Gastrocnemius medialis (tissue), 4 donors: ENCODE results near the gene BPIFB2. TPM values are rescaled to one million over a fixed set of nuclear protein-coding genes. Genes with fewer than 3 reads are reported as not detected.

Source experiments
- ATAC-seq, 2 donors: fragments of 150-250 bp; one replicate each; pipeline ENCODE4 v1.9.1; 2016
- DNase-seq, 2 donors: peaks; one replicate each; pipeline ENCODE4 v3.0.0-alpha.2; 2019
- H3K27ac ChIP-seq, 4 donors: fragments of 200-600 bp; sonication (generic); 1 replicate in 1 of 4; 2 replicates in 3 of 4; pipeline ENCODE4 v1.5.1; 2016 to 2018; ENCODE audit warnings: mild to moderate bottlenecking in 2 of 4, moderate library complexity in 1 of 4
- H3K27me3 ChIP-seq, 3 donors: fragments of 200-600 bp; sonication (generic) in 2 of 3; 1 replicate in 1 of 3; 2 replicates in 2 of 3; pipeline versions ENCODE4 v1.5.1 to v1.6.0; 2016 to 2019; ENCODE audit warnings: mild to moderate bottlenecking in 1 of 3, moderate library complexity in 1 of 3
- H3K36me3 ChIP-seq, 2 donors: fragments of 200-600 bp; sonication (generic) in 1 of 2; one replicate each; pipeline ENCODE4 v1.5.1; 2017 to 2018
- H3K4me1 ChIP-seq, 2 donors: fragments of 200-600 bp; sonication (generic) in 1 of 2; one replicate each; pipeline ENCODE4 v1.5.1; 2016 to 2017; ENCODE audit warnings: mild to moderate bottlenecking in 2 of 2
- H3K4me3 ChIP-seq, 4 donors: fragments of 200-600 bp; sonication (generic) in 3 of 4; 1 replicate in 1 of 4; 2 replicates in 3 of 4; pipeline ENCODE4 v1.5.1; 2016 to 2019; ENCODE audit warnings: mild to moderate bottlenecking in 2 of 4
- H3K9me3 ChIP-seq, 3 donors: fragments of 200-600 bp; sonication (generic) in 2 of 3; 1 replicate in 1 of 3; 2 replicates in 2 of 3; pipeline ENCODE4 v1.5.1; 2016 to 2019
- CTCF ChIP-seq, 5 experiments: fragments of 450-650 bp in 3 of 5; fragments of 200-600 bp in 2 of 5; sonication (generic) in 2 of 5; IDR thresholded peaks in 4 of 5; conservative IDR thresholded peaks in 1 of 5; 1 replicate in 4 of 5; 2 replicates in 1 of 5; pipeline ENCODE4 v1.5.1; 2016 to 2019; ENCODE audit warnings: antibody characterized with exemption in 5 of 5, mild to moderate bottlenecking in 3 of 5, moderate library complexity in 3 of 5
- POLR2A ChIP-seq, 2 donors: fragments of 450-650 bp; IDR thresholded peaks; one replicate each; pipeline ENCODE4 v1.6.1; 2017; ENCODE audit warnings: antibody characterized with exemption in 2 of 2, mild to moderate bottlenecking in 2 of 2, moderate library complexity in 2 of 2
- in situ Hi-C, 4 donors: fragments of 200-750 bp; cut with MboI; loops; one replicate each; pipeline versions ENCODE4 v1.15.0 to v1.8.0; 2017; ENCODE audit warnings: low sequenced_read_pairs in 4 of 4
- intact Hi-C: fragments of 100-400 bp; cut with DNase I; formaldehyde crosslinking; loops from one replicate; pipeline ENCODE4 v1.15.1; 2023; ENCODE audit warnings: low total_unique reads
- total RNA-seq, 4 donors: library from RNA; depleted of rRNA; stranded (reverse); fragments of >200 nt; gene quantifications; one replicate each; pipeline versions ENCODE4 v1.1.0 to v1.2.3, GENCODE V29; 2016

The BPIFB2 gene
- total RNA-seq, 4 donors from 2014 or later, result not detected

- DNase-seq (no peak), ATAC-seq (no peak)
- Histone ChIP-seq H3K9me3 (no peaks in the 10 kb centered on the region), H3K27ac (no peak overlapping the region), H3K4me3 (no peak overlapping the region), H3K36me3 (no peaks in the 10 kb centered on the region), H3K4me1 (no peaks in the 10 kb centered on the region), H3K27me3 (no peaks in the 10 kb centered on the region)
- in situ Hi-C loops, result no loop called here
- intact Hi-C loops, result no loop called here
- TF ChIP-seq CTCF (IDR thresholded peaks at IDR 0.05 in 4 of 5, conservative IDR thresholded peaks at IDR 0.05 in 1 of 5) (no peak), POLR2A (IDR thresholded peaks at IDR 0.05) (no peak)
These were observed 47.3 kb downstream of the BPIFB2 start for GRCh38 chr20:33054791-33055190.

GRCh38 chr20:33059136-33059535, 51.6 kb downstream of the BPIFB2 start:
- H3K4me1 ChIP-seq, result no peaks in the 10 kb centered on the region
- DNase-seq (no peak), ATAC-seq (no peak)
- TF ChIP-seq CTCF (IDR thresholded peaks at IDR 0.05 in 4 of 5, conservative IDR thresholded peaks at IDR 0.05 in 1 of 5), result no peak
- TF ChIP-seq POLR2A (IDR thresholded peaks at IDR 0.05), result no peak
- no peaks in the 10 kb centered on the region for H3K27me3 ChIP-seq
- H3K27ac ChIP-seq, result no peak overlapping the region
- H3K9me3 ChIP-seq, result no peaks in the 10 kb centered on the region
- H3K4me3 ChIP-seq, result no peak overlapping the region
- no peaks in the 10 kb centered on the region for H3K36me3 ChIP-seq
- intact Hi-C loops, result no loop called here
- in situ Hi-C loops, result no loop called here

- Histone ChIP-seq H3K4me3 (no peak overlapping the region), H3K27me3 (no peaks in the 10 kb centered on the region), H3K27ac (no peak overlapping the region), H3K36me3 (no peaks in the 10 kb centered on the region), H3K4me1 (no peaks in the 10 kb centered on the region), H3K9me3 (no peaks in the 10 kb centered on the region)
- DNase-seq, result no peak
- no peak for ATAC-seq
- TF ChIP-seq POLR2A (IDR thresholded peaks at IDR 0.05) (no peak), CTCF (IDR thresholded peaks at IDR 0.05 in 4 of 5, conservative IDR thresholded peaks at IDR 0.05 in 1 of 5) (no peak)
- intact Hi-C loops (no loop called here), in situ Hi-C loops (no loop called here)
These were observed 52.4 kb downstream of the BPIFB2 start for GRCh38 chr20:33059741-33060390.

- no peaks in the 10 kb centered on the region for H3K27me3 ChIP-seq
- TF ChIP-seq POLR2A (IDR thresholded peaks at IDR 0.05), result no peak
- TF ChIP-seq CTCF (IDR thresholded peaks at IDR 0.05 in 4 of 5, conservative IDR thresholded peaks at IDR 0.05 in 1 of 5), result no peak
- intact Hi-C loops, result no loop called here
- no peaks in the 10 kb centered on the region for H3K36me3 ChIP-seq
- ATAC-seq (no peak), DNase-seq (no peak)
- H3K4me3 ChIP-seq, result no peak overlapping the region
- no peaks in the 10 kb centered on the region for H3K9me3 ChIP-seq
- in situ Hi-C loops, result no loop called here
- H3K4me1 ChIP-seq, result no peaks in the 10 kb centered on the region
- no peak overlapping the region for H3K27ac ChIP-seq
These were observed 54.1 kb downstream of the BPIFB2 start for GRCh38 chr20:33061658-33062028.
